Measurements from ENCODE around the gene NCAPH2.

DNA sequence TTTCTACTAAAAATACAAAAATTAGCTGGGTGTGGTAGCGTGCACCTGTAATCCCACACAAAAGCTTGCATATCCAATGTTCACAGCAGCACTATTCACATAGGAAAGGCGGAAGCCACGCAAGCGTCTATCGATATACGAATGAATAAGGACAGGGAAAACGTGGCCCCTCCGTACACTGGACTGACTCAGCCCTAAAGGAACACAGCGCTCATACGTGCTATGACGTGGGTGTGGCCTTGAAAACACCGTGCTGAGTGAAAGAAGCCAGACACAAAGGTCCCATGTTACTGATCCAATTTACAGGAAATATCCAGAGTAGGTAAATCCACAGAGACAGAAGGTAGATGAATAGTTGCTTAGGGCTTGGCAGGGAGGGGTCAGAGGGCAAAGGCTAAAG, 7.6 kb upstream of the NCAPH2 start:
- TF ChIP-seq, protein P1, sequence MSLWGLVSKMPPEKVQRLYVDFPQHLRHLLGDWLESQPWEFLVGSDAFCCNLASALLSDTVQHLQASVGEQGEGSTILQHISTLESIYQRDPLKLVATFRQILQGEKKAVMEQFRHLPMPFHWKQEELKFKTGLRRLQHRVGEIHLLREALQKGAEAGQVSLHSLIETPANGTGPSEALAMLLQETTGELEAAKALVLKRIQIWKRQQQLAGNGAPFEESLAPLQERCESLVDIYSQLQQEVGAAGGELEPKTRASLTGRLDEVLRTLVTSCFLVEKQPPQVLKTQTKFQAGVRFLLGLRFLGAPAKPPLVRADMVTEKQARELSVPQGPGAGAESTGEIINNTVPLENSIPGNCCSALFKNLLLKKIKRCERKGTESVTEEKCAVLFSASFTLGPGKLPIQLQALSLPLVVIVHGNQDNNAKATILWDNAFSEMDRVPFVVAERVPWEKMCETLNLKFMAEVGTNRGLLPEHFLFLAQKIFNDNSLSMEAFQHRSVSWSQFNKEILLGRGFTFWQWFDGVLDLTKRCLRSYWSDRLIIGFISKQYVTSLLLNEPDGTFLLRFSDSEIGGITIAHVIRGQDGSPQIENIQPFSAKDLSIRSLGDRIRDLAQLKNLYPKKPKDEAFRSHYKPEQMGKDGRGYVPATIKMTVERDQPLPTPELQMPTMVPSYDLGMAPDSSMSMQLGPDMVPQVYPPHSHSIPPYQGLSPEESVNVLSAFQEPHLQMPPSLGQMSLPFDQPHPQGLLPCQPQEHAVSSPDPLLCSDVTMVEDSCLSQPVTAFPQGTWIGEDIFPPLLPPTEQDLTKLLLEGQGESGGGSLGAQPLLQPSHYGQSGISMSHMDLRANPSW (CRISPR knock-in tag; IDR thresholded peaks at IDR 0.05; ENCODE audit: borderline replicate concordance): no peak
- TF ChIP-seq TCF7 (IDR thresholded peaks at IDR 0.05; ENCODE audit: low read depth): no peak
- TF ChIP-seq EZH2 (conservative IDR thresholded peaks at IDR 0.05; ENCODE audit: low read depth, low read length): no peak
- TF ChIP-seq ZNF543 (CRISPR knock-in tag; IDR thresholded peaks at IDR 0.05): no peak
- no peak for TF ChIP-seq NFIC (IDR thresholded peaks at IDR 0.05; ENCODE audit: low read length)
- no peak for TF ChIP-seq ESRRA (CRISPR knock-in tag; IDR thresholded peaks at IDR 0.05; ENCODE audit: low read depth)
- TF ChIP-seq ZFP1 (CRISPR knock-in tag; IDR thresholded peaks at IDR 0.05): no peak
- no peak for TF ChIP-seq RAD51 (IDR thresholded peaks at IDR 0.05; ENCODE audit: borderline replicate concordance)
- no peak for TF ChIP-seq ELF4 (CRISPR knock-in tag; IDR thresholded peaks at IDR 0.05; ENCODE audit: borderline replicate concordance)
- TF ChIP-seq, protein P2, sequence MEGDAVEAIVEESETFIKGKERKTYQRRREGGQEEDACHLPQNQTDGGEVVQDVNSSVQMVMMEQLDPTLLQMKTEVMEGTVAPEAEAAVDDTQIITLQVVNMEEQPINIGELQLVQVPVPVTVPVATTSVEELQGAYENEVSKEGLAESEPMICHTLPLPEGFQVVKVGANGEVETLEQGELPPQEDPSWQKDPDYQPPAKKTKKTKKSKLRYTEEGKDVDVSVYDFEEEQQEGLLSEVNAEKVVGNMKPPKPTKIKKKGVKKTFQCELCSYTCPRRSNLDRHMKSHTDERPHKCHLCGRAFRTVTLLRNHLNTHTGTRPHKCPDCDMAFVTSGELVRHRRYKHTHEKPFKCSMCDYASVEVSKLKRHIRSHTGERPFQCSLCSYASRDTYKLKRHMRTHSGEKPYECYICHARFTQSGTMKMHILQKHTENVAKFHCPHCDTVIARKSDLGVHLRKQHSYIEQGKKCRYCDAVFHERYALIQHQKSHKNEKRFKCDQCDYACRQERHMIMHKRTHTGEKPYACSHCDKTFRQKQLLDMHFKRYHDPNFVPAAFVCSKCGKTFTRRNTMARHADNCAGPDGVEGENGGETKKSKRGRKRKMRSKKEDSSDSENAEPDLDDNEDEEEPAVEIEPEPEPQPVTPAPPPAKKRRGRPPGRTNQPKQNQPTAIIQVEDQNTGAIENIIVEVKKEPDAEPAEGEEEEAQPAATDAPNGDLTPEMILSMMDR (CRISPR knock-in tag; IDR thresholded peaks at IDR 0.05): no peak
- no peak for TF ChIP-seq CHD2 (IDR thresholded peaks at IDR 0.05; ENCODE audit: low read depth, low read length)
- TF ChIP-seq ZNF570 (CRISPR knock-in tag; IDR thresholded peaks at IDR 0.05; ENCODE audit: borderline replicate concordance): no peak
- TF ChIP-seq, protein P3, sequence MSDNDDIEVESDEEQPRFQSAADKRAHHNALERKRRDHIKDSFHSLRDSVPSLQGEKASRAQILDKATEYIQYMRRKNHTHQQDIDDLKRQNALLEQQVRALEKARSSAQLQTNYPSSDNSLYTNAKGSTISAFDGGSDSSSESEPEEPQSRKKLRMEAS (IDR thresholded peaks at IDR 0.05): no peak
- TF ChIP-seq NFE2L2 (IDR thresholded peaks at IDR 0.05; ENCODE audit: low read length): no peak

Data from HepG2 (cell line).